Left colon (tissue), 2 donors: ENCODE data around the gene GPI. TPM values are rescaled to one million over a fixed set of nuclear protein-coding genes. Genes with fewer than 3 reads are reported as not detected.
"Not testable (repeated sequence)": the region's sequence is repeated elsewhere in the genome, so short reads cannot be mapped to it uniquely, and the experiment has no call there.

ENCODE experiments used
- ATAC-seq: fragments of 200-7000 bp; cut with Tn5 transposase; one replicate; pipeline ENCODE4 v1.9.1; 2020; ENCODE audit warnings: mild to moderate bottlenecking, moderate library complexity
- DNase-seq, 2 donors: peaks; one replicate each; pipeline ENCODE4 v3.0.0-alpha.2; 2020
- intact Hi-C, 2 donors: fragments of 100-400 bp; cut with DNase I in 1 of 2; cut with micrococcal nuclease in 1 of 2; formaldehyde crosslinking; loops; one replicate each; pipeline versions ENCODE4 v1.11.2 to v1.14.0; 2022; cut with DNase I, micrococcal nuclease
- long read RNA-seq: library from polyadenylated mRNA; unstranded; transcript quantifications from one replicate; pipeline ENCODE4 v2.0.0, GENCODE V29; 2021
- total RNA-seq, 2 donors: library from RNA; stranded (reverse); fragmentation: NEBNext Ultra II Directional; extraction: Animal tissue kit (Norgen Biotek cat#: 25700); gene quantifications; one replicate each; pipeline ENCODE4 v1.2.1, GENCODE V29; 2021
- donor health status: DM: no; HTN: no; CAD: no.
- donor health status: DM: yes; HTN: yes; CAD: no.

GPI gene
- total RNA-seq = 100 to 1,000 TPM; 265 to 364 TPM
- long read RNA-seq, full-length matches to known transcripts = 141 of 237 reads
- long read RNA-seq, partial matches to known transcripts = 89 of 237 reads
- long read RNA-seq, other reads (novel, unspliced or antisense) = 7 of 237 reads

GRCh38 chr19:34364830-34365462 lies at the start of gene GPI:
Gene GPI, plus strand, starts transcription at chr19:34365196. Its CDS starts 71 bp downstream, at chr19:34365267.
- DNase-seq = peak; percentile 64 to 74
- intact Hi-C loops = no loop called here
- ATAC-seq = peak; percentile 84

- DNase-seq = no peak
- intact Hi-C loops = no loop called here
- no peak for ATAC-seq
These were observed 48.7 kb upstream of the GPI start for GRCh38 chr19:34316247-34316646.

GRCh38 chr19:34316741-34317301 lies 48.2 kb upstream of the GPI start:
- ATAC-seq (peak; percentile 58), DNase-seq (no peak)

GRCh38 chr19:34317311-34317927 lies 47.6 kb upstream of the GPI start:
- intact Hi-C loops = no loop called here
- peak; percentile 71 for ATAC-seq
- DNase-seq = peak in 1 of 2 donors; percentile 22

More at GRCh38 chr19:34316741-34317301, 48.2 kb upstream of the GPI start:
- intact Hi-C loops = no loop called here

- intact Hi-C loops = no loop called here
- no peak for DNase-seq
- no peak for ATAC-seq
These were observed 45.8 kb upstream of the GPI start for GRCh38 chr19:34319230-34319585.

- DNase-seq = no peak
- intact Hi-C loops = no loop called here
- ATAC-seq = no peak
These were observed 45.2 kb upstream of the GPI start for GRCh38 chr19:34319785-34320184.

- ATAC-seq (no peak), DNase-seq (no peak)
- intact Hi-C loops = no loop called here
These were observed 44.7 kb upstream of the GPI start for GRCh38 chr19:34320277-34320676.

GRCh38 chr19:34321735-34322134 lies 43.3 kb upstream of the GPI start:
- DNase-seq (no peak), ATAC-seq (no peak)
- intact Hi-C loops = no loop called here

GRCh38 chr19:34323433-34324204 lies 41.4 kb upstream of the GPI start:
- intact Hi-C loops = no loop called here
- DNase-seq (no peak), ATAC-seq (no peak)

GRCh38 chr19:34324320-34324719 lies 40.7 kb upstream of the GPI start:
- ATAC-seq = no peak
- DNase-seq = no peak
- intact Hi-C loops = no loop called here

- ATAC-seq = no peak
- intact Hi-C loops = no loop called here
- no peak for DNase-seq
These were observed 39.8 kb upstream of the GPI start for GRCh38 chr19:34325181-34325580.

GRCh38 chr19:34325981-34326787 lies 38.8 kb upstream of the GPI start:
- DNase-seq (no peak), ATAC-seq (no peak)
- intact Hi-C loops = no loop called here

GRCh38 chr19:34327851-34328250 lies 37.1 kb upstream of the GPI start:
- ATAC-seq (no peak), DNase-seq (no peak)
- intact Hi-C loops = no loop called here

GRCh38 chr19:34328982-34329381 lies 36.0 kb upstream of the GPI start:
- DNase-seq (no peak), ATAC-seq (no peak)
- intact Hi-C loops = no loop called here

GRCh38 chr19:34330116-34330515 lies 34.9 kb upstream of the GPI start:
- intact Hi-C loops = no loop called here
- ATAC-seq = no peak
- no peak for DNase-seq

- DNase-seq, ATAC-seq, intact Hi-C loops: not testable (repeated sequence)
These were observed 34.4 kb upstream of the GPI start for GRCh38 chr19:34330596-34330995.

GRCh38 chr19:34331596-34331995 lies 33.4 kb upstream of the GPI start:
- intact Hi-C loops, DNase-seq, ATAC-seq: not testable (repeated sequence)

GRCh38 chr19:34332027-34332760 lies 32.8 kb upstream of the GPI start:
- DNase-seq (no peak), ATAC-seq (no peak)
- intact Hi-C loops = no loop called here
